KOPT-K1 (cell line): ENCODE measurements around the gene SLC35F5.
"Not testable (repeated sequence)": the region's sequence is repeated elsewhere in the genome, so short reads cannot be mapped to it uniquely, and the experiment has no call there.

Experiments used
- H3K27ac ChIP-seq: fragments of 200-600 bp; sonication (generic); 2 replicates; pipeline ENCODE4 v1.5.1; 2016; ENCODE audit warnings: antibody characterized with exemption, mild to moderate bottlenecking, low read depth, low read length; ENCODE audit not compliant: poor library complexity, severe bottlenecking
- H3K36me3 ChIP-seq: fragments of 200-600 bp; sonication (generic); 2 replicates; pipeline ENCODE4 v1.5.1; 2017; ENCODE audit warnings: antibody characterized with exemption, mild to moderate bottlenecking, low read length, moderate library complexity; ENCODE audit not compliant: insufficient read depth
- H3K9me3 ChIP-seq: fragments of 200-600 bp; sonication (generic); 2 replicates; pipeline ENCODE4 v1.5.1; 2017; ENCODE audit warnings: antibody characterized with exemption, low read length, mild to moderate bottlenecking; ENCODE audit not compliant: insufficient read depth, poor library complexity, severe bottlenecking

The SLC35F5 gene, protein sequence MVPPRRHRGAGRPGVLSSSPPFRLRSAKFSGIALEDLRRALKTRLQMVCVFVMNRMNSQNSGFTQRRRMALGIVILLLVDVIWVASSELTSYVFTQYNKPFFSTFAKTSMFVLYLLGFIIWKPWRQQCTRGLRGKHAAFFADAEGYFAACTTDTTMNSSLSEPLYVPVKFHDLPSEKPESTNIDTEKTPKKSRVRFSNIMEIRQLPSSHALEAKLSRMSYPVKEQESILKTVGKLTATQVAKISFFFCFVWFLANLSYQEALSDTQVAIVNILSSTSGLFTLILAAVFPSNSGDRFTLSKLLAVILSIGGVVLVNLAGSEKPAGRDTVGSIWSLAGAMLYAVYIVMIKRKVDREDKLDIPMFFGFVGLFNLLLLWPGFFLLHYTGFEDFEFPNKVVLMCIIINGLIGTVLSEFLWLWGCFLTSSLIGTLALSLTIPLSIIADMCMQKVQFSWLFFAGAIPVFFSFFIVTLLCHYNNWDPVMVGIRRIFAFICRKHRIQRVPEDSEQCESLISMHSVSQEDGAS

DNA sequence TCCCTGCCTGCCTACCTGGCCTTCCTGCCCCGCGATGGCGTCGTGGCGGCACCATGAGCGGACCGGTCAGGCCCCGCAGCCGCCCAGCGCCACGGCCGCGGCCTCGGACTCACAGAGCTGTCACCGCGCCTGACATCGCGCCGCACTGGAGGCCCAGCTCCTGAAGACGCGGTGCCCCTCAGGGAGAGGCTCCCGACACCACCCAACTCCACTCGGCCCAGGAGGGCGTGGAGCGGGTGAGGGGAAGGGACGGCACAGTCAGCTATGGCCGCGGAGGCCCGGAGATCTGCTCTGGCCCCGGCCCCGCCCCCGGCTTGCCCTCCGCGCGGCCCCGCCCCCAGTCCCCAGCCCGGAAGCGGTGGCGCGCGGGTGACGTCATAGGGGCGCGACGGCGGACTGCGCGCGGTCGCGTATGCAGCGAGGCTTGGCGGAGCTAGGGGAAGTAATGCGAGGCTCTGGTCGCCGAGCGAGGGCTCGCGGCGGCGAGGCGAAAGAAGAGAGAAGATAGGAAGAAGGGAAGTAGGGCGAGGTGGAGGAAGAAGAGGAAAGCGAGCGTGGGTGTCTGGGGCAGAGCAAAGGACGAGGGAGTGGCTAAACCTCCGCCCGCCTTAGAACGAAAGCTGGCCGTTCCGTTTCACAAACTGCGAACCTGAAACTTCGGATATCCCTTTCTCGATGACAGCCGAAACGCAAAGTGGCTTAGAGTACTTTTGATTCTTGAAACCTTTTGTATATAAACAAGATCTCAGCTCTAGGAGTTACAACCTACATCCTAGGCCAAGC lies at the start of gene SLC35F5:
TSS of gene SLC35F5 (minus strand) at position 288 of the 783 bp plus-strand sequence. CDS start at position 55, 233 bp downstream.
- Histone ChIP-seq H3K36me3 (peaks cover 15% of the 10 kb centered on the region), H3K9me3 (no peaks in the 10 kb centered on the region), H3K27ac (peak within 1 kb of the TSS; percentile 82)

DNA sequence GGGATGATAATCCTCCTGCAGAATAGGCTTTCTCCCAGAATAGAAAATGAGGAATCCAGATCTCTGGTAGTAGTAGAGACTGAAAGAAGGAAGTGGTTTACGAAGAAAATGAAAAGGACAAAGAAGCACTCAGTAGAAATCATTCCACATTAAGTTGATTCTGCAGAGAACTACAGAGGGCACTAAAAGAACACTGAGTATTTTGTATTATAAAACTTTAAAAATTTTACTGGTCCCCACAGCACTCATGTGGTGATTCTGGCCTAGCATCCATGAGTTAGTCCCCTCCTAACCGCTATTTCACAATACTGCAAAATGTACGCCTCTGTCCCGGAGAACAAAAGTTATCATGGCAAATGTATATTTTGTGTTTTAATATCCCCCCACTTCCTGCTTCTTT lies 42.9 kb upstream of the SLC35F5 start:
- Histone ChIP-seq H3K36me3 (no peaks in the 10 kb centered on the region), H3K9me3 (no peaks in the 10 kb centered on the region), H3K27ac (no peak overlapping the region)

DNA sequence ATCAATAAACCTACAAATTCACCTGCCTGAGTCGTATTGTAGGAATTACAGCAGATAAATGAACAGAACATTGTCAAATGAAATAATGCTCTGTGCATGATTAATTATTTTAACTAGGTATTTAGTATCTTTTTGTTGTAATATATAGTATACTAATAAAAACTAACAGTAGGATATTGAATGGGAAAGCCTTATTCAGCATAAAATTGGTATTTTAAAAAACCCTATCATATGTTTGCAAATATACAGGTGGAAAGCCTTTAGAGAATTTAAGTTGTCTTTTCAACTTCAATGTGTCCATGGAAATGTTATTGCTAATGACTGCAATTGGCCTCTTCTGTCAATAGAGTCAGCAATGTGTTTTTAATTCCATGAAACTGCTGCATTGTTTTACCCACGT lies 40.8 kb upstream of the SLC35F5 start:
- Histone ChIP-seq H3K9me3 (no peaks in the 10 kb centered on the region), H3K36me3 (no peaks in the 10 kb centered on the region), H3K27ac (no peak overlapping the region)

DNA sequence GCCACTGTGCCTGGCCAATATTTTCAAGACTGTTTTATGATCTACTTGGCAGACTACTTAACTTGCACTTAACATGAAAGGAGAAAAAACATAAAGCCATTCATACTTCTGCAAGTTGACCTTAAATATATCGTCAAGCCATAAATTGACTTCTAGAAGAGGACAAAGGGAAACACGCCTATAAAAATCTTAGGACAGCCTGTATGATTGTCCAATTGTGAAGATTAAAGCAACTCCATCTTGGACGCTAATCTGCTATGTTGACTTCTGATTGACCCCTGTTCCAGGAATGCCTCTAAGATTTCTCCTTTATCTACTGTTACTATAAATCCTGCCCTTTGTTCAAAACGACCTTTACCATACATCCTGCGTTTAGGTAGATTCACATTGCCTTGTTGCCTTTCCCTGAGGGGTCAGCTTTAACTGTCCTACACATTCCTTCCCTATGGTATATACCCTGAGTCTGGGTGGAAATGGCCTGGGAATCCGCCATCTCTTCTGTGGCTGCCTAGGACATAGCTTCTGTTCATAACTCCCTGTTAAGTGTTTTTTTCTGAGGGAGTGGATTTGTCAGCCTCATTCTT lies 40.2 kb upstream of the SLC35F5 start:
- Histone ChIP-seq H3K9me3 (no peaks in the 10 kb centered on the region), H3K36me3 (no peaks in the 10 kb centered on the region), H3K27ac (no peak overlapping the region)

DNA sequence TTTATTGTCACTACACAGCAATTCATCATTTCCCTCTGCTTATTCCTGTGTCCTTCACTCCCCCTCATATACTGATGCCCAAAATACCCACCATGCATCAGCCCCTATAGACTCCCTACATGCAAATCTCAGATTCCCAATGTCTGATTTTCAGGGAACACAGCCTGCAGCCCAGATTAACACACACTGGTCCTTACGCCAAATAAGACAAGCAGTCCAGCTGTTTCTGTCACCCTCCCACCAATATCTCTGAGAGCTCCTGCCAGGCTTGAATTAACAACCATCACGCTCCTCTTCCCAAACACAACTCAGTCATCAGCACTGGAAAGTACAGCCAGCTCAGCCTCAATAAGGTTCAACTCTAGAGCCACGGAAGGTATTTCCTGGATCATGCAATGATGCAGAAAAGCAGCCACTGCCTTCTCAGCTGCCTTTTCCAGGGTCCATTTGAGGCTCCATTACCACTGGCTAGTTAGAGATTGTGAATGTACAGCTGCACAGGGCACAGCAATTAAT lies 39.0 kb upstream of the SLC35F5 start:
- Histone ChIP-seq H3K36me3 (no peaks in the 10 kb centered on the region), H3K9me3 (no peaks in the 10 kb centered on the region), H3K27ac (no peak overlapping the region)

DNA sequence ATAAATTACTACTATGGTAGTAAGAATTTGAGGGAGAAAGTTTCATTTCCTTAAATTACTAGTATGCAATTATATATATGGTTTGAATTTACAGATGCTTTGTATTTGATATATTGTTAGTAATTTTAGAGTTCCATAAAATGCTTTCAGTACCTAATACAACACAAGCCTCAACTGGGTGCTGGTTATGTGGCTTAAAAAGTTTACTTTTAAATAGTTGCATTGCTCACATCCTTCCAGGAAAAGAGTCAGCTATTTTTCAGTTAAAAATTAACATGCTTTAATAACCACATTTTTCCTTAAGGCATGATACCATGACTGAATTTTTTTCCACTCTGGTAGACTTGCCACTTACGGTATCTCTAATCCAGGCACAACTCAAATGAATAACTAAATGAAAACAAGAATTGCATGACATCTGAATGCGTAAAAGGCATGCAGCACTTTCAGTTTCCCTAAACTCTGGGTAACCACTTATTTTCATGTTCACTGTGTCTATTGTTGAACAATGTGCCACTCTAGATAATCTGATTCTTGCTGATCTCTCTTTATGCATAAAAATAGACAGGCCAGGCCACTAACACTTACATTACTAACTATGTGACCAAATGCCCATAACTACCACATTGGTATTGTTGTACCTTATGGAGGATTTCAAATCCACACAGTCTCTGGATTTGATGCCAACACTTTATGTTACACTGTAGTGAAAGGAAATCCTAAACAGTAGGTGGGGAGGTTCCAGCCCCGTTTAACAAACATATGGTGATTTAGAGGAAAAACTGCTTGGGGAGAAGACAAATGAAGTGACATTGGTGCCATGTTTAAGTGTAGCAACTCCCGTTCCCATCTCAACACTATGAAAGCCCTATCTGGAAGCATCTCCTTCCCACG lies 35.5 kb upstream of the SLC35F5 start:
- Histone ChIP-seq H3K9me3 (no peaks in the 10 kb centered on the region), H3K27ac (no peak overlapping the region), H3K36me3 (no peaks in the 10 kb centered on the region)

DNA sequence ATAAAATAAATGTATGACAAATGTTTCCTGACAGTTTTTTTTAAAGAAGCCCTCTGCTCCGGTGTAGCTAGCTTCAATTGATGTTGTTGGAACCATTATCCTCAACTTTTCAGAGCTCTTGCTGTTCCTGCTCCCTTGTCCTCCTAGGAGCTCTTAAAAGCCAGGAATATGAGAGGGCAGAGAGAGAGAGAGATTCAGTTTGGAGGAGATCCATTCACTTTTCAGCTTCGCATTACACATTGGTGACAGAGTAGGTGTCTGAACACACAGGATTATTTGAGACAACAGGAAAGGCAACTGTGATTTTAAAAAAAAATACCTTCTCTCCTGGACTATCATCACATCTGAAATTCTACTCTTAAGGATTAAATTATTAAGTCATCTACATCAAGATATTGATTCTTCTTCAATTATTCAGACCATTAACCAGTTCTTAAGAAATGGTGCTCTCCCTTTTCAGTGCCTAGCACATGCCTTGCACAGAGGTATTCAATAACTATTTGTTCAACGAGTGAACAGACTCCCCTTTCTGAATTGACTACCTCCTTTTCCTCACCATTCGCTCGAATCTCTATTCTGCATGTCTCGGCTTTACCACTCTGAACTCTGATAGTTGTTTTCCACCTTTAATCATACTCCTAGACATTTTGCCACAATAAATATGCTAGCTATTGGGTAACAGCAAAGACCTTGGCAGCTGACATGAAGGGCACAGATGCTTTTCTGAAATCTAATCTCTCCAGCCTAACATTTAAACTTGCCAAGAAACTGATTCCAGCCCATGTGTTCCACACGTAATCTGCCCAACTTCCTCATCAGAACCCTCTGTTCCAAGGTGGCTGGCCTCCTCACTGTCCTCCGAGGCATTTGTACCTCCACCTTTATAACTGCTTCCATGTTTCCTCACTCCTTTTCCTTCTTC lies 28.6 kb upstream of the SLC35F5 start:
- Histone ChIP-seq H3K27ac (no peak overlapping the region), H3K9me3 (no peaks in the 10 kb centered on the region), H3K36me3 (no peaks in the 10 kb centered on the region)

DNA sequence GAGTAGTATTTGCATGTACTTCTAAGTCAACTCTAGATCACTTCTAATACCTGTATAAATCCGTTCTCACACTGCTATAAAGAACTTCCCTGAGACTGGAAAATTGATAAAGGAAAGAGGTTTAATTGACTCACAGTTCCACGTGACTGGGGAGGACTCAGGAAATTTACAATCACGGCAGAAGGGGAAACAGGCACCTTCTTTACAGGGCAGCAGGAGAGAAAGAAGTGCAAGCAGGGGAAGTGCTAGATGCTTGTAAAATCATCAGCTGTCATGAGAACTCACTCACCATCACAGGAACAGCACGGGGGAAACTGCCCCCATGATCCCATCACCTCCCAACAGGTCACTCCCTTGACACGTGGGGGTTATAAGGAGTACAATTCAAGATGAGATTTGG lies 24.0 kb upstream of the SLC35F5 start:
- H3K9me3 ChIP-seq = no peaks in the 10 kb centered on the region
- no peak overlapping the region for H3K27ac ChIP-seq
- no peaks in the 10 kb centered on the region for H3K36me3 ChIP-seq

DNA sequence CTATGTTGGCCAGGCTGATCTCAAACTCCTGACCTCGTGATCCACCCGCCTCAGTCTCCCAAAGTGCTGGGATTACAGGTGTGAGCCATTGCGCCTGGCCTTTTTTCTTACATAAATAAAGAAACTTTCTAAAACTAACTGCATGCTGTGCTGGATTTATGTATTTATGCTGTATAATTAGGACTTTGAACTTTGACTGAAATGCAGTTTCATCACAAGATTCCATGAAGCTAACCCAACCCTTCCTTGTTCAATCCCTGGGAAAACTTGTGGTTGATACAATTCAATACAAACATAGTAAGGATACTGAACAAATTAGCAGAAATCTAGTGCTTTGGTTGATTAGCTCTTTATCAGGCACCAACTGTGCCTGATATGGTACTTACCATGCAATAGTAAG lies 20.9 kb upstream of the SLC35F5 start:
- H3K27ac ChIP-seq = no peak overlapping the region
- H3K36me3 ChIP-seq = no peaks in the 10 kb centered on the region
- H3K9me3 ChIP-seq = no peaks in the 10 kb centered on the region

DNA sequence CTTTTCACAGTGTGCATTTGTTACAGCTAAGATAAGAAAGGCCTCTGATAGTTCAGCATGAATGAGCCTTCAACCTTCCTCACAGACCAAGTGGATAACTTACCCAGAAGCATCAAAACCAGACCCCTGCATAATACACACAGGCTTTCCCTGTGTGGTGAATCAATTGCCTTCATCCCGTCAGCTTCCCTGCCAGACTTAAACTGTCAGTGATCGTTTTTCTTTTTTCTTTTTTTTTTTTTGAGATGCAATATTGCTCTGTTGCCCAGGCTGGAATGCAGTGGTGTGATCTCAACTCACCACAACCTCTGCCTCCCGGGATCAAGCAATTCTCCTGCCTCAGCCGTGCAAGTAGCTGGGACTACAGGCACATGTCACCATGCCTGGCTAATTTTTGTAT lies 20.5 kb upstream of the SLC35F5 start:
- Histone ChIP-seq H3K36me3 (no peaks in the 10 kb centered on the region), H3K9me3 (no peaks in the 10 kb centered on the region), H3K27ac (no peak overlapping the region)

DNA sequence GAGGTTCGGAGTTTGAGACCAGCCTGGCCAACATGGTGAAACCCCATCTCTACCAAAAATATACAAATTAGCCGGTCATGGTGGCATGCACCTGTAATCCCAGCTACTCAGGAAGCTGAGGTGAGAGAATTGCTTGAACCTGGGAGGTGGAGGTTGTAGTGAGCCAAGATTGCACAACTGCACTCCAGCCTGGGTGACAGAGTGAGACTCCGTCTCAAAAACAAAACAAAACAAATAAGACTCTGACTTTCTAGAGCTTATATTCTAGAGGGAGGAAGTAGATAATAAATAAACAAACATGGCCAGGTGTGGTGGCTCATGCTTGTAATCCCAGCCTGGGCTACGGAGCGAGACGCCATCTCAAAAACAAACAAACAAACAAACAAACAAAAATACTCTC lies 18.2 kb upstream of the SLC35F5 start:
- H3K9me3 ChIP-seq, H3K36me3 ChIP-seq, H3K27ac ChIP-seq: not testable (repeated sequence)

DNA sequence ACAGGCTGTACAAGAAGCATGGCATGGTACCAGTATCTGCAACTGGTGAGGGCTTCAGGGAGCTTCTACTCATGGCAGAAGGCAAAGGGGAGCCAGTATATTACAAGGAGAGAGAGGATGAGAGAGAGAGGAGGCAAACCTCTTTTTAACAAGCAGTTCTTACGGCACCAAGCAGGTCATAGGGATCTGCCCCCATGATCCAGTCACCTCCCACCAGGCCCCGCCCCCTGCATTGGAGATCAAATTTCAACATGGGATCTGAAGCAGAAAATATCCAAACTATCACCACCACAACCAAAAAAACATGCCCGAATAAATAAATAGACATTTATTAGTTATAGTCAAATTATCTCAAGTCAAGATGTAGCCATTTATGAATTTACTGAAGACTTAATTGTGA lies 14.5 kb upstream of the SLC35F5 start:
- Histone ChIP-seq H3K9me3 (no peaks in the 10 kb centered on the region), H3K36me3 (no peaks in the 10 kb centered on the region), H3K27ac (no peak overlapping the region)

DNA sequence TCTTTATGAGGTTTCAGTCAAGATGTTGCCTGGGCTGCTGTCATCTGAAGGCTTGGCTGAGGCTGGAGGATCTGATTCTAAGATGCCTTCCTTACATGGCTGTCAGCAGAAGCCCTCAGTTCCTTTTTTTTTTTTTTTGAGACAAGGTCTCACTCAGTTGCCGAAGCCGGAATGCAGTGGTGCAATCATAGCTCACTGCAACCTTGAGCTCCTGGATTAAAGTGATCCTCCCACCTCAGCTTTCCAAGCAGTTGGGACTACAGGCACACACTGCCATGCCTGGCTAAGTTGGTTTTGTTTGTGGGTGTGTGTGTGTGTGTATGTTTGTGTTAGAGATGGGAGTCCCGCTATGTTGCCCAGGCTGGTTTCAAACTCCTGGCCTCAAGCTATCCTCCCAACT lies 13.1 kb upstream of the SLC35F5 start:
- no peaks in the 10 kb centered on the region for H3K36me3 ChIP-seq
- peaks cover 7% of the 10 kb centered on the region for H3K9me3 ChIP-seq
- H3K27ac ChIP-seq = no peak overlapping the region
